ENCODE results near the gene IL17C. TPM values are rescaled to one million over a fixed set of nuclear protein-coding genes. Genes with fewer than 3 reads are reported as not detected.
"Not testable (repeated sequence)": the region's sequence is repeated elsewhere in the genome, so short reads cannot be mapped to it uniquely, and the experiment has no call there.

Gene IL17C
- total and polyA plus RNA-seq, 2 donors, result 0.13 TPM; not detected in 1

DNA sequence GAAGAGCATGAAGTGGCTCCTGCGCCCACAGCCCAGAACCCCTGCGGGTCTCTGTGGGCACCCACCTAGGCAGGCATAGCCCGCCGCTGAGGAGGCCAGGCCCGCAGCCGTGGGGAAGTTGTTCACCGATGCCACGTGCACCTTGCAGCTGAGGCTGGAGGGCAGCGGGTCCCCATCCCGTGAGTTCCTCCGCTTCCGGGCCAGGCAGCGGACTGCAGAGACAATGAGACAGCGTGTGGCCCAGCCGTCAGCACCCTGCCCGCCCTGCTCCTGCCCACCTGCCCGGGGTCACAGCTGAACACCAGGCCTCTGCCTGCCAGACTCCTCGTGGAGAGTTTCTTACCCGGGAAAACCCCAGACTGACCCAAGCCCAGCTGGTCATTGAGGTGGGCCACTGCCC, 19.0 kb downstream of the IL17C start:
- Histone ChIP-seq H3K36me3 (ENCODE audit: insufficient read depth) (no peaks in the 10 kb centered on the region), H3K4me1 (ENCODE audit: insufficient read depth) (no peaks in the 10 kb centered on the region), H3K27ac (ENCODE audit: low read depth) (no peak overlapping the region), H3K4me3 (ENCODE audit: low read depth, low read length) (no peak overlapping the region)
- 90% methylated on average over 19 of the region's 19 CpGs for WGBS
- no peak for DNase-seq (ENCODE audit: extremely low spot score)

DNA sequence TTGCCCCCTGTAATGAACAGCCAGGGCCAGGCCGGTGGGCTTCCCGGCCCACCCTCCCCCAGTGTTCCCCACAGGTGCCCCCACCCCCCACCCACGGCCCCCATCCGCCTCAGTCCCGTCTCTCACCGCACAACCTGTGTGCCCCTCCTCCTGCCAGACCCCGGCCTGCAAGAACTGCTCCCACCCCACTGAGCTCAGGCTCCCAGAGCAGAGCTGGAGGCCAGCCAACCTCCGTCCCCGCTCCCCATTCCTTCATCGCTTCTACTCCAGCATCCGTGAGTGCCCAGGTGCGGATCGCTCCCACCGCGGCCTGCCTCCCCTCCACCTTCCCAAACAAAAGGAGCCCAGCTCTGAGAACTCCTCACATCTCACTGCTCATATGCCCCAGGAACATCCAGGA, 20.3 kb downstream of the IL17C start:
- H3K27ac ChIP-seq (ENCODE audit: low read depth), result no peak overlapping the region
- no peaks in the 10 kb centered on the region for H3K36me3 ChIP-seq (ENCODE audit: insufficient read depth)
- no peak overlapping the region for H3K4me3 ChIP-seq (ENCODE audit: low read depth, low read length)
- no peak for DNase-seq (ENCODE audit: extremely low spot score)
- no peaks in the 10 kb centered on the region for H3K4me1 ChIP-seq (ENCODE audit: insufficient read depth)
- 90% methylated on average over 15 of the region's 15 CpGs for WGBS

DNA sequence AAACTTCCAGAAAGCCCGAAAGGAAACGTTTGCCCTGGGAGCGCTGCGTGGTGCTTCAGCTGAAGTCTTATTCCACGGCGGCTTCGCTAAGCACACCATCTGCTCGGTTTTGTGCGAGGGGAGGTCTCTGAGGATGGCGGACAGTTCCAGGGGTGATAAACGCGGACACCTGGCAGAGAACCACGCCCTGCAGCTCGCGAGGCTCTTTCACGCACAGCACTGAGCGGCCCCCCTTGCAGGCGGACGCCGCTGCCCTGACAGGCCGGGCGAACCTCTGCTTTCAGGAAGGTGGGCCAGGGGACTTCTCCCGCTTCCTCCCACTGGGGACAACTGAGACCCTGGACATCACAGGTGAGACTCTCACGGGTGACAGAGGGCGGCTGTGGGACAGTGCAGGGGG, 20.8 kb downstream of the IL17C start:
- DNase-seq (ENCODE audit: extremely low spot score), result no peak
- 94% methylated on average over 25 of the region's 25 CpGs for WGBS
- Histone ChIP-seq H3K4me1 (ENCODE audit: insufficient read depth) (no peaks in the 10 kb centered on the region), H3K27ac (ENCODE audit: low read depth) (no peak overlapping the region), H3K36me3 (ENCODE audit: insufficient read depth) (no peaks in the 10 kb centered on the region), H3K4me3 (ENCODE audit: low read depth, low read length) (no peak overlapping the region)

DNA sequence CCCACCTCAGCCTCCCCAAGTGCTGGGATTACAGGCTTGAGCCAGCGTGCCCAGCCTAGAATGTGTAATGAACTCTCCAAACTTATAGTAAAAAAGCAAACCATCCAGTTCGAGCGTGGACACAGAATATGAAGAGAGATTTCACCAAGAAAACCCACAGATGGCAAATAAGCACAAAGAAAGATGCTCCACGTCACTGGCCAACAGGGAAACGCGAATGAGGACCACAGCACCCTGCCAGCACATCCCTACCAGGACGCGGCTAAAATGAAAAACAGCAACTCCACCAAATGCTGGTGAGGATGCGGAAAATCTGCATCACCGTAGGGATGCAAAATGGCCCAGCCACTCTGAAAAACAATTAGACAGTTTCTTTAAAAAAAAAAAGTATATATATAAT, 23.1 kb downstream of the IL17C start:
- Histone ChIP-seq H3K27ac (ENCODE audit: low read depth) (no peak overlapping the region), H3K4me1 (ENCODE audit: insufficient read depth) (no peaks in the 10 kb centered on the region), H3K4me3 (ENCODE audit: low read depth, low read length) (no peak overlapping the region), H3K36me3 (ENCODE audit: insufficient read depth) (no peaks in the 10 kb centered on the region)
- DNase-seq (ENCODE audit: extremely low spot score), result no peak
- WGBS, result 77% methylated on average over 10 of the region's 10 CpGs

DNA sequence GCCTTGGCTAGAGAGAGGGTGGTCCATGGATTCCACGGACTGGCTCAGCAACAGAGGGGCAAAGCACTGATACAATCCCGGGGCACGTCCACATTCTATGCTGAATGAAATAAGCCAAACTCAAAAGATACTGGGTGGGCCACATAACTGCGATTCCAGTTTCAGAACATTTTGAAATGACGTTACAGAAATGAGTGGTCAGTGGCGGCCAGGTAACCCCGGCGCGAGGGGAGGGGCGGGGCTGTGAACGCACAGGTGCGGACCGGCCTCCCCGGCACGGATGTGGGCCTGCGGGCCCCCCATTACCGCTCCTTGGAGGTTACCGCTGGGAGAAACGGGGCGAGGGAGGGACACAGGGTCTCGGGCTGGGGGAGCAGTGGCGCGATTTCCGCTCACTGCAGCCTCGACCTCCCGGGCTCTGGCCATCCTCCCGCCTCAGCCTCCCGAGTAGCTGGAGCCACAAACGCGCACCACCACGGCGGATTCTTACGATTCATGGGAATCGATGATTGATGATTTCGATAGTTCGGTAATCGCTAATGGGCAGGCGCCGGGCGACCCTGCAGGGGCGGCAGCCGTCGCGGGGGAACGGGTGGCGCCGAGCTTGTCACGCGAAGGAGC, 24.0 kb downstream of the IL17C start:
- no peak for DNase-seq (ENCODE audit: extremely low spot score)

DNA sequence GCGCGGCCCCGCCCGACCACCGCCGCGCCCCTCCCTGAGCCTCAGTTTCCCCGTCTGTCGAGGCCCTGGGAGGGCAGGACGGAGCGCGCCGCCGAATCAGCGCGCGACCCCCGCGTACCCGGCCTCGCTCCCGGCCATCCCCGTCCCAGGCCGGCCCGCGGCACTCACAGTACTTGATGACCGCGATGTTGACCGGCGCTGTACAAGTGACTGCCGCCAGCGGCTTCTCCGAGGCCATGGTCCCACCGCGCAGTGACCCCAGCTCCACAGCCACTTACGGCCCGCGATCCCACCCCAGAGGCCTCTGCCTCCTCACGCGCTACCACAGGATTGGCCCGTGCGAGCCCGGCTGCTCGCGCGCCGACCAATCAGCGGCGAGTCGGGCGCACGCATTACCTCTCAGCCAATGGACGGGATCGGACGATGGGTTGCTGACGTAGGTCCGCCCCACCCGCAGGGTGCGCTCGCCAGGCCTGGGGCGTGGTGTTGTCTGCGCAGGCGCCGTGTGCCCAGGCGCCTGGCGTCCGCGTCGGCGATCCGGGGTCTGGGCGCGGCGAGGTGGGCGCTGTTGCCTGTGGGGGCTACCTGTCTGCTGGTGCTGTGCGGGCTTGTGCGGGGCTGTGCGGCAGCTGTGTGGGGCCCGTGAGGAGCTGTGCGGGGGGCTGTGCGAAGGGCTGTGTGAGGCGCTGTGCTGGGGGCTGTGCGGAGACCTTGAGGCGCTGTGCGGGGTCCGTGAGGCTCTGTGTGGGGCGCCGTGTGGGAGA, 24.7 kb downstream of the IL17C start, which contains the start of gene MVD:
MVD (minus strand) TSS at position 249 of the 764 bp plus-strand sequence; CDS start at position 238, 11 bp downstream.
- DNase-seq (ENCODE audit: extremely low spot score), result peak; percentile 92
- Histone ChIP-seq H3K27ac (ENCODE audit: low read depth) (peak within 1 kb of the TSS; percentile 86), H3K4me3 (ENCODE audit: low read depth, low read length) (peak within 1 kb of the TSS; percentile 92), H3K4me1 (ENCODE audit: insufficient read depth) (no peaks in the 10 kb centered on the region), H3K36me3 (ENCODE audit: insufficient read depth) (no peaks in the 10 kb centered on the region)
- WGBS, result under 1% methylated on average over 88 of the region's 88 CpGs

More for the DNA sequence above, 24.0 kb downstream of the IL17C start:
- Histone ChIP-seq H3K36me3 (ENCODE audit: insufficient read depth) (no peaks in the 10 kb centered on the region), H3K4me3 (ENCODE audit: low read depth, low read length) (peak overlapping the region; percentile 92), H3K4me1 (ENCODE audit: insufficient read depth) (no peaks in the 10 kb centered on the region), H3K27ac (ENCODE audit: low read depth) (peak overlapping the region; percentile 79)
- 1% methylated on average over 49 of the region's 49 CpGs for WGBS

DNA sequence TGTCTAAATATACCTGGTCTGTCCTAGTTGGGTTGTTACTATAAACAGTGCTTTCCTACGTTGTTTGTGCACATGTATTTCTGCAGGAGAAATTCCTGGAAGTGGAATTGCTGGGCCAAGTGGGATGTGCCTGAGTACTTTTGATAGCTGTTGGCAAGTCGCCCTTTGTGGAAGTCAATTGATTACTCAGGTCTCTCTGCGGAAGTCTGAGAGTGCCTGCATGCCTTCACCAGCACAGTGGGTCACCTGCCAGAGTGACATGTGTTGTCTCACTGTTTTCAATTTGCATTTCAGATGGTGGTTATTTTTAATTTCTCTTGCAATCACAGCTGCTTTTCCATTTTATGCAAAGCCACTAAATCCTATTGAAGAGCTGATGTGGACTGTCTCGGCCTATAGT, 26.8 kb downstream of the IL17C start:
- no peak for DNase-seq (ENCODE audit: extremely low spot score)

DNA sequence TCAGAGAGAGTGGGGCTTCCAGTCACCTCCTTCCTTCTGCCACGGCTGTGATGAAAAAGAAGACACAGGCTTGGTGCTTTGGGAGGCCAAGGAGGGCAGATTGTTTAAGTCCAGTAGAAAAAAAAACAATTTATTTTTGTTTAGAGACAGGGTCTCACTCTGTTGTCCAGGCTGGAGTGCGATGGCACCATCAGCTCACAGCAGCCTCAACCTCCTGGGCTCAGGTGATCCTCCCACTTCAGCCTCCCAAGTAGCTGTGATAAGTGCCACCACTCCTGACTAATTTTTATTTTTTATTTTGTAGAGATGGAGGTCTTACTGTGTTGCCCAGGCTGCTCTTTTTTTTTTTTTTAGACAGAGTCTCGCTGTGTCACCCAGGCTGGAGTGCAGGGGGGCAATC, 27.2 kb downstream of the IL17C start:
- 94% methylated on average over 3 of the region's 3 CpGs for WGBS
- H3K4me1 ChIP-seq (ENCODE audit: insufficient read depth), result no peaks in the 10 kb centered on the region
- no peaks in the 10 kb centered on the region for H3K36me3 ChIP-seq (ENCODE audit: insufficient read depth)
- H3K4me3 ChIP-seq (ENCODE audit: low read depth, low read length), result no peak overlapping the region
- no peak for DNase-seq (ENCODE audit: extremely low spot score)
- no peak overlapping the region for H3K27ac ChIP-seq (ENCODE audit: low read depth)

More for the DNA sequence above, 26.8 kb downstream of the IL17C start:
- Histone ChIP-seq H3K4me3 (ENCODE audit: low read depth, low read length) (no peak overlapping the region), H3K27ac (ENCODE audit: low read depth) (no peak overlapping the region), H3K36me3 (ENCODE audit: insufficient read depth) (no peaks in the 10 kb centered on the region), H3K4me1 (ENCODE audit: insufficient read depth) (no peaks in the 10 kb centered on the region)
- WGBS, result 78% methylated on average over 4 of the region's 4 CpGs

DNA sequence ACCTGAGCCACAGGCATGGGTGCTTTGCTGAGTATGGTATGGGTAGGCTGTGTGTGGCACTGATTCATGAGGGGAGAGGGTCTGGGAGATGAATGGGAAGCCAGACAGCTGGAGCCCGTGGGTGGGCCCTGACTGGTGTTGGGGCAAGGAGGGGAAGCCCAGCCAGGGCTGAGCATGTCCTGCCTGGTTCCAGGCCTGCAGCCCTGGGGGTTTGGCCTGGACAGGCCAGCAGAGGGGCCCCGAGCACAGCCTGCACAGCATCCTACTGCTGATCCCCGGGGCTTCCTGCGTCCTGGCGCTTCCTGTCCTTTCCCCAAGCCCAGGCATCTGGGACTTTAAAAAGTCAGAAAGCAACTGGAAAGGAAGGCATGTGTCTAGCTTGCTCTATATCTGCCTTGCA, 29.1 kb downstream of the IL17C start:
- H3K4me3 ChIP-seq (ENCODE audit: low read depth, low read length), result no peak overlapping the region
- DNase-seq (ENCODE audit: extremely low spot score), result no peak
- H3K4me1 ChIP-seq (ENCODE audit: insufficient read depth), result no peaks in the 10 kb centered on the region
- H3K36me3 ChIP-seq (ENCODE audit: insufficient read depth), result no peaks in the 10 kb centered on the region
- no peak overlapping the region for H3K27ac ChIP-seq (ENCODE audit: low read depth)
- 65% methylated on average over 5 of the region's 5 CpGs for WGBS

DNA sequence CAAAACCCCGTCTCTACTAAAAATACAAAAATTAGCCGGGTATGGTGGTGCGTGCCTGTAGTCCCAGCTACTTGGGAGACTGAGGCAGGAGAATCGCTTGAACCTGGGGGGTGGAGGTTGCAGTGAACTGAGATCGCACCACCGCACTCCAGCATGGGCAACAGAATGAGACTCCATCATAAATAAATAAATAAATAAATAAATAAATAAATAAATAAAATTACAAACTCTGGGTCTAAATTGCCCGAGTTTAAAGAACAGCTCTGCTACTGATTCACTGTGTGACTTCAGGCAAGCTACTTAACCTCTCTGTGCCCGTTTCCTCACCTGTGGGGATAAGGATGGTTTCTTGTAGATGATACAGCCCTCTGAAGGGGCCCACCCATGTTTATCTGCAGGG, 31.1 kb downstream of the IL17C start:
- 94% methylated on average over 8 of the region's 8 CpGs for WGBS
- not testable (repeated sequence) for H3K4me3 ChIP-seq (ENCODE audit: low read depth, low read length); H3K36me3 ChIP-seq (ENCODE audit: insufficient read depth); H3K4me1 ChIP-seq (ENCODE audit: insufficient read depth); H3K27ac ChIP-seq (ENCODE audit: low read depth); DNase-seq (ENCODE audit: extremely low spot score)

DNA sequence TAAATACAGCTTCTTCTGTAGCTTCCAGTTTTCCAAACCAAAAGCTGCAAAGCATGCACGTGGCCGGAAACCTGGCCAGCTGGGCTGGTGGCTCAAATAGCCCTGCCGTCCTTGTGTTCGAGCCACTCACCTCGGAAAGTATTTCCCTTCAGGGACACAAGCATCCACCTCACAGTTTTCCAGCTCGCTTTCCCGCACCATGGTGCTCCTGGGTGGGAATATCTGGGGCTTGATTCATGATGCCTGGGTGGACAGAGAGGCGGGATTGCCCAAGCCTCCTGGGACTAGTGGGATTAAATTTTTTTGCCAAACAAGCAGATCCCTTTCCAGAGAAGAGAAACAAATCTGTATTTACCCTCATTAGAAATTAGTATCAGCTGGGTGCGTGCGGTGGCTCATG, 31.6 kb downstream of the IL17C start:
- no peaks in the 10 kb centered on the region for H3K4me1 ChIP-seq (ENCODE audit: insufficient read depth)
- 76% methylated on average over 10 of the region's 10 CpGs for WGBS
- H3K36me3 ChIP-seq (ENCODE audit: insufficient read depth), result no peaks in the 10 kb centered on the region
- DNase-seq (ENCODE audit: extremely low spot score), result no peak
- no peak overlapping the region for H3K27ac ChIP-seq (ENCODE audit: low read depth)
- no peak overlapping the region for H3K4me3 ChIP-seq (ENCODE audit: low read depth, low read length)

DNA sequence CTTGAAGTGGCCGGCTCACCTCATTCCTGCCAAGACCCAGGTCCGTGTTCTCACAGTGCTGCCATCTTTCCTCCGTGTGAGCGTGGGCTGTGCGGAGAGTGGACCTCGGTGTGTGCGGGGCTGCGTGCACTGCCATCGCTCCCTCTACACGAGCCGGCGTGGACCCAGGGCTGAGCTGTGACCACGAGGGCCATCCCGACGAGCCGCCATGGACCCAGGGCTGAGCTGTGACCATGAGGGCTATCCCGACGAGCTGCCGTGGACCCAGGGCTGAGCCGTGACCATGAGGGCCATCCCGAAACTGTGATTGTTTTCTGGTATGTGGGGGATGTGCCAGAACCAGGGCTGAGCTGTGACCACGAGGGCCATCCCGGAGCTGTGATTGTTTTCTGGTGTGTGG, 33.4 kb downstream of the IL17C start:
- H3K36me3 ChIP-seq (ENCODE audit: insufficient read depth), result no peaks in the 10 kb centered on the region
- 91% methylated on average over 23 of the region's 23 CpGs for WGBS
- H3K27ac ChIP-seq (ENCODE audit: low read depth), result no peak overlapping the region
- no peak for DNase-seq (ENCODE audit: extremely low spot score)
- no peak overlapping the region for H3K4me3 ChIP-seq (ENCODE audit: low read depth, low read length)
- no peaks in the 10 kb centered on the region for H3K4me1 ChIP-seq (ENCODE audit: insufficient read depth)

DNA sequence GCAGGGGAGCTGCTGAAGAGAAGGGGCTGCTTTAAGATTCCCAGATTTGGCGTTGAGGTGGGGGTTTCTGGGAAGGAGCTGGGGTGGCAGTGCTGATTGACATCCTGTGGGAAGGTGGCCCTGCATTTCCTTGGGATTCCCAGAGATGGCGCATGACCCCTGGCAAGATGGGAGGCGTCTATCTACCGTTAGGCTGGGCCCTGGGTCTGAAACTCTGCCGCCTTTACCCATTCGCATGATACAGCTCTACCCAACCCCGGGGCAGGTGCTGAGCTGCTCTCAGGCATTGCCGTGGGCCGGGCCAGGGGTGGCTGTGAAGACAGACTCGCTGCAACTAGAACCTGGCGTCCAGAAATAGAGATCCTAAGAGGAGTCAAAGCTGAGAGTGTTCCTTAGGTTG, 34.4 kb downstream of the IL17C start:
- no peak overlapping the region for H3K4me3 ChIP-seq (ENCODE audit: low read depth, low read length)
- 63% methylated on average over 11 of the region's 11 CpGs for WGBS
- H3K36me3 ChIP-seq (ENCODE audit: insufficient read depth), result no peaks in the 10 kb centered on the region
- H3K4me1 ChIP-seq (ENCODE audit: insufficient read depth), result no peaks in the 10 kb centered on the region
- H3K27ac ChIP-seq (ENCODE audit: low read depth), result no peak overlapping the region
- no peak for DNase-seq (ENCODE audit: extremely low spot score)

DNA sequence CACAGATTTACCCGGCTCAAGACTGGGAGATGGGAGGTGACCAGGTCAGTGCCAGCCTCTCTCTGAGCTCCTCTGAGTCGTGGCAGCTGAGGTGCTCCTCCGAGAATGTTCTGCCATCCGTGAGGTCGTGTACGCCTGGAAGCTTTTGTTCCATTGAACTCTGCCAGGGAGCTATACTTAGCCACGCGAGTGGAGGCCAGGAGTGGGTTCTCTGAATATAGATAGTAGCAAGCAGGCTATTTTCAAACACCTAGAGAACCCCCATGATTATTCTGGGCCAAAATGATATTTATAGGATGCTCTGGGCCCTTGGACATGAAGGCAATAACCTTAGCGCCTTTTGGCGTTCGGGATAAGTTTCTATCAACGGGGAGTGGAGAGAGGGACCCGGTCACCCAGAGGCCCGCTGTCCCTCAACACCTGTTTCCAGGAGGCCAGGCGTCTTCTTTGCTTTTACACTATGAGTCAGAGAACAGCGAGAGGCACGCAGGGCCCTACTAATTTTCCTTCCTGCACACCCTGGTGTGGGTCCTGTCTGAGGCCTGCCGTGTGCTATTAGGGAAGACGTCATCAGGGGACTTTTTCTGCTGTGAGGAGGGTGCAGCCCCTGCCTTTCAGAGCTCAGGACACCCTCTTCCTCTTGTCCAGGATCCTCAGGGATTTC, 35.5 kb downstream of the IL17C start:
- H3K36me3 ChIP-seq (ENCODE audit: insufficient read depth), result no peaks in the 10 kb centered on the region
- no peak overlapping the region for H3K27ac ChIP-seq (ENCODE audit: low read depth)
- H3K4me3 ChIP-seq (ENCODE audit: low read depth, low read length), result no peak overlapping the region
- DNase-seq (ENCODE audit: extremely low spot score), result no peak
- 92% methylated on average over 19 of the region's 19 CpGs for WGBS
- H3K4me1 ChIP-seq (ENCODE audit: insufficient read depth), result no peaks in the 10 kb centered on the region

Measured in urinary bladder (tissue), 4 donors.